Thyroid gland (tissue), 4 donors: ENCODE data around the gene JUN.

Source experiments
- POLR2A ChIP-seq, 2 donors: fragments of 450-650 bp; IDR thresholded peaks; one replicate each; pipeline ENCODE4 v1.6.1; 2017; ENCODE audit warnings: antibody characterized with exemption in 2 of 2, mild to moderate bottlenecking in 2 of 2, moderate library complexity in 1 of 2
- TF ChIP-seq, protein P1 (sequence below), 6 experiments: fragments of 200-600 bp in 3 of 6; fragments of 450-650 bp in 3 of 6; sonication (generic) in 3 of 6; IDR thresholded peaks; one replicate each; pipeline ENCODE4 v1.5.1; 2016 to 2019; ENCODE audit warnings: antibody characterized with exemption in 6 of 6, mild to moderate bottlenecking in 2 of 6, inconsistent platforms in 1 of 6, moderate library complexity in 1 of 6

DNA sequence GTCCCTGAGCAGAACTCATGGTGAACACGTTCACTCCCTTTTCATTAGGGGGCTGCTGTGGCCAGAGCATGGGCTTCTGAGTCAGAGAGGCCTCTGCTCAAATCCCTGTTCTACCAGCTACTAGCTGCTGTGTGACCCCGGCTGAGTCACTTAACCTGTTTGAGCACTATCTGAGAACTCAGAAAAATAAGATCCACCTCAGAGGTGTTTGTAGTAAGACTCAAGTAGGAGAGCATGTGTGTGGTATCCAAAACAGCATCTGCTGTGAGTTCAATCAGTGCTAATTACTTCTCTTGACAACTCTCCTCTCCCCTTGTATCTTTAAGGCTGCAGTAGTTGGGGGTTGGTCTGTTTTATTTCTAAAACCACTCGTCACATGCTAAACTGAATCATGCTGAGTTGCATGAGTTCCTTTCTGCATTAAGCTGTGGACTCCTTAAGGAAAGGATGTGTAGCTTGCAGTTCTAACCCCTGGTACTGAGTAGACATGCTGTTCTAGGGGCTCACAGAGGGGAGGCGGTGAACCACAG lies 39.7 kb upstream of the JUN start:
- TF ChIP-seq, protein P1, sequence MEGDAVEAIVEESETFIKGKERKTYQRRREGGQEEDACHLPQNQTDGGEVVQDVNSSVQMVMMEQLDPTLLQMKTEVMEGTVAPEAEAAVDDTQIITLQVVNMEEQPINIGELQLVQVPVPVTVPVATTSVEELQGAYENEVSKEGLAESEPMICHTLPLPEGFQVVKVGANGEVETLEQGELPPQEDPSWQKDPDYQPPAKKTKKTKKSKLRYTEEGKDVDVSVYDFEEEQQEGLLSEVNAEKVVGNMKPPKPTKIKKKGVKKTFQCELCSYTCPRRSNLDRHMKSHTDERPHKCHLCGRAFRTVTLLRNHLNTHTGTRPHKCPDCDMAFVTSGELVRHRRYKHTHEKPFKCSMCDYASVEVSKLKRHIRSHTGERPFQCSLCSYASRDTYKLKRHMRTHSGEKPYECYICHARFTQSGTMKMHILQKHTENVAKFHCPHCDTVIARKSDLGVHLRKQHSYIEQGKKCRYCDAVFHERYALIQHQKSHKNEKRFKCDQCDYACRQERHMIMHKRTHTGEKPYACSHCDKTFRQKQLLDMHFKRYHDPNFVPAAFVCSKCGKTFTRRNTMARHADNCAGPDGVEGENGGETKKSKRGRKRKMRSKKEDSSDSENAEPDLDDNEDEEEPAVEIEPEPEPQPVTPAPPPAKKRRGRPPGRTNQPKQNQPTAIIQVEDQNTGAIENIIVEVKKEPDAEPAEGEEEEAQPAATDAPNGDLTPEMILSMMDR (IDR thresholded peaks at IDR 0.05) = no peak
- no peak for TF ChIP-seq POLR2A (IDR thresholded peaks at IDR 0.05)
